SJCRH30 (cell line): Measurements from ENCODE around the gene NPTX1. TPM values are rescaled to one million over a fixed set of nuclear protein-coding genes. Genes with fewer than 3 reads are reported as not detected.
"Not testable (repeated sequence)": the region's sequence is repeated elsewhere in the genome, so short reads cannot be mapped to it uniquely, and the experiment has no call there.

Source experiments
- DNase-seq, 2 experiments: peaks; one replicate each; pipeline ENCODE4 v3.0.0-alpha.2; 2015 to 2020
- H3K27ac ChIP-seq: fragments of 250-450 bp; sonication (Bioruptor Pico); 2 replicates; pipeline ENCODE4 v1.5.1; 2020; ENCODE audit warnings: mild to moderate bottlenecking, moderate library complexity
- H3K27me3 ChIP-seq: fragments of 250-450 bp; sonication (Bioruptor Pico); 2 replicates; pipeline ENCODE4 v1.5.1; 2020; ENCODE audit warnings: mild to moderate bottlenecking, moderate library complexity
- H3K36me3 ChIP-seq: fragments of 250-450 bp; sonication (Bioruptor Pico); 2 replicates; pipeline ENCODE4 v1.5.1; 2020; ENCODE audit warnings: mild to moderate bottlenecking, moderate library complexity
- H3K4me1 ChIP-seq: fragments of 250-450 bp; sonication (Bioruptor Pico); 2 replicates; pipeline ENCODE4 v1.5.1; 2020; ENCODE audit warnings: mild to moderate bottlenecking, moderate library complexity
- H3K4me3 ChIP-seq: fragments of 250-450 bp; sonication (Bioruptor Pico); 2 replicates; pipeline ENCODE4 v1.5.1; 2020; ENCODE audit warnings: mild to moderate bottlenecking, moderate library complexity
- H3K9me3 ChIP-seq: fragments of 250-450 bp; sonication (Bioruptor Pico); replicated peaks from 2 replicates; pipeline ENCODE4 v1.5.1; 2020; ENCODE audit warnings: mild to moderate bottlenecking, moderate library complexity
- total RNA-seq: library from RNA; depleted of rRNA; stranded (reverse); fragments of >200 nt; shearing (Covaris generic); gene quantifications from 2 replicates; pipeline ENCODE4 v1.2.3, GENCODE V29; 2014

NPTX1 gene
- total RNA-seq, 1 experiment from 2014 or later: not detected

GRCh38 chr17:80511222-80512180, 35.1 kb upstream of the NPTX1 start:
- Histone ChIP-seq H3K36me3 (no peaks in the 10 kb centered on the region), H3K27me3 (peaks cover 36% of the 10 kb centered on the region), H3K4me1 (peaks cover 5% of the 10 kb centered on the region; the same call in 1 of the 2 replicates), H3K4me3 (no peak overlapping the region), H3K9me3 (no peaks in the 10 kb centered on the region), H3K27ac (no peak overlapping the region)
- no peak for DNase-seq

DNA sequence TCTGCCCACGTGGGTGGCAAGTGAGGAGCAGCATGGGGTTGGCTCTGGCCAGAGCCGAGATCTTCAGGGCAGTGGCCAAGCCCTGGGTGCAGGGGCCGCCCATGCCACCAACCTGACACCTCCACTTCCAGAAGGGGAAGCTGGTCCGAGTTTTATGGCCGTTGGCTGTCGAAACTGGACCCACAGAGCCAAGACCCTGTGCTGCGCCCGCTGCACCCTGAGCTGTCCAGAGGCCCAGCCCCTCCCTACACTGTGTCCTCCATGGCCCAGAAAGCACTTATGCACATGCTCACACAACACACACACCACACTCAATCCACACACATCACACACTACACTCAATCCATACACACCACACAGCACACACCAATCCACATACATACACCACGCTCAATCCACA, 34.4 kb upstream of the NPTX1 start:
- H3K27me3 ChIP-seq: peaks cover 37% of the 10 kb centered on the region
- H3K36me3 ChIP-seq: no peaks in the 10 kb centered on the region
- DNase-seq: no peak
- no peaks in the 10 kb centered on the region for H3K9me3 ChIP-seq
- no peak overlapping the region for H3K27ac ChIP-seq
- H3K4me1 ChIP-seq: peaks cover 5% of the 10 kb centered on the region; the same call in 1 of the 2 replicates
- no peak overlapping the region for H3K4me3 ChIP-seq

- Histone ChIP-seq H3K4me1 (peaks cover 5% of the 10 kb centered on the region; the same call in 1 of the 2 replicates), H3K27me3 (peaks cover 32% of the 10 kb centered on the region), H3K36me3 (no peaks in the 10 kb centered on the region), H3K9me3 (no peaks in the 10 kb centered on the region), H3K4me3 (no peak overlapping the region), H3K27ac (no peak overlapping the region)
- no peak for DNase-seq
Observed at GRCh38 chr17:80510132-80510531, 33.7 kb upstream of the NPTX1 start.

- Histone ChIP-seq H3K4me1 (peaks cover 5% of the 10 kb centered on the region; the same call in 1 of the 2 replicates), H3K4me3 (no peak overlapping the region), H3K36me3 (no peaks in the 10 kb centered on the region), H3K27me3 (peaks cover 27% of the 10 kb centered on the region), H3K27ac (no peak overlapping the region), H3K9me3 (no peaks in the 10 kb centered on the region)
- DNase-seq: no peak
Observed at GRCh38 chr17:80509311-80509710, 32.9 kb upstream of the NPTX1 start.

GRCh38 chr17:80507965-80508364, 31.6 kb upstream of the NPTX1 start:
- Histone ChIP-seq H3K27ac (no peak overlapping the region), H3K27me3 (peaks cover 15% of the 10 kb centered on the region), H3K4me3 (no peak overlapping the region), H3K9me3 (no peaks in the 10 kb centered on the region), H3K36me3 (no peaks in the 10 kb centered on the region), H3K4me1 (peaks cover 5% of the 10 kb centered on the region; the same call in 1 of the 2 replicates)
- DNase-seq: no peak

DNA sequence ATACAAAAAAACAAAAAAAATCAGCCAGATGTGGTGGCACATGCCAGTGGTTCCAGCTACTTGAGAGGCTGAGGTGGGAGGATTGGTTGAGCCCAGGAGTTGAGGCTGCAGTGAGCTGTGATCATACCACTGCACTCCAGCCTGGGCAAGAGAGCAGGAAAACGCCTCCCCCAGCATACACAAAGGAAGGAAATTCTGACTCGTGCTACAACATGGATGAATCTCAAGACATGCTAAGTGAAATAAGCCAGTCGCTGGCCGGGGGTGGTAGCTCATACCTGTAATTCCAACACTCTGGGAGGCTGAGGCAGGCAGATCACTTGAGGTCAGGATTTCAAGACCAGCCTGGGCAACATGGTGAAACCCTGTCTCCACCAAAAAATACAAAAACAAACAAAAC, 30.8 kb upstream of the NPTX1 start:
- H3K4me3 ChIP-seq, H3K36me3 ChIP-seq, H3K4me1 ChIP-seq, H3K9me3 ChIP-seq, H3K27ac ChIP-seq, DNase-seq: not testable (repeated sequence)
- peaks cover 13% of the 10 kb centered on the region for H3K27me3 ChIP-seq

GRCh38 chr17:80504686-80505413, 28.4 kb upstream of the NPTX1 start:
- Histone ChIP-seq H3K9me3 (no peaks in the 10 kb centered on the region), H3K27me3 (peaks cover 19% of the 10 kb centered on the region), H3K36me3 (no peaks in the 10 kb centered on the region), H3K27ac (no peak overlapping the region), H3K4me3 (no peak overlapping the region), H3K4me1 (no peaks in the 10 kb centered on the region)
- DNase-seq: no peak

- no peaks in the 10 kb centered on the region for H3K4me1 ChIP-seq
- DNase-seq: no peak
- H3K9me3 ChIP-seq: no peaks in the 10 kb centered on the region
- H3K27me3 ChIP-seq: peaks cover 24% of the 10 kb centered on the region
- no peak overlapping the region for H3K27ac ChIP-seq
- H3K4me3 ChIP-seq: no peak overlapping the region
- H3K36me3 ChIP-seq: no peaks in the 10 kb centered on the region
Observed at GRCh38 chr17:80503921-80504320, 27.5 kb upstream of the NPTX1 start.

GRCh38 chr17:80503031-80503430, 26.6 kb upstream of the NPTX1 start:
- peaks cover 31% of the 10 kb centered on the region for H3K27me3 ChIP-seq
- H3K4me1 ChIP-seq: no peaks in the 10 kb centered on the region
- H3K4me3 ChIP-seq: no peak overlapping the region
- H3K9me3 ChIP-seq: no peaks in the 10 kb centered on the region
- H3K36me3 ChIP-seq: no peaks in the 10 kb centered on the region
- H3K27ac ChIP-seq: no peak overlapping the region
- DNase-seq: no peak

DNA sequence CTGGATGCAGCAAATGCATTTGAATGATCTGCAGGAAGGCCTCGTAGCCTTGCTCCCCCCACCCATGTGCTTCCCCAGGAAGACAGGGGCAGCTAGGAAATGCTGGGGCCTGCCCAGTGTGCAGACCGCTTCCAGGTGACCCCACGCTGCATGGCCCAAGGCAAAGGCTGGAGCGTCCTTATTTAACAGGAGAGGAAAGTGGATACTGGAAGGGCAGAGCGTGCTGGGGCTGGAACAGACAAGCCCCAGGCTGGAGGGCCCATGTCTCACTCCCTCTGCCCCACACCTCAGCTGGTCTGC, 26.1 kb upstream of the NPTX1 start:
- H3K4me3 ChIP-seq: no peak overlapping the region
- no peak for DNase-seq
- no peaks in the 10 kb centered on the region for H3K9me3 ChIP-seq
- H3K36me3 ChIP-seq: no peaks in the 10 kb centered on the region
- H3K27me3 ChIP-seq: peaks cover 31% of the 10 kb centered on the region
- no peak overlapping the region for H3K27ac ChIP-seq
- no peaks in the 10 kb centered on the region for H3K4me1 ChIP-seq

DNA sequence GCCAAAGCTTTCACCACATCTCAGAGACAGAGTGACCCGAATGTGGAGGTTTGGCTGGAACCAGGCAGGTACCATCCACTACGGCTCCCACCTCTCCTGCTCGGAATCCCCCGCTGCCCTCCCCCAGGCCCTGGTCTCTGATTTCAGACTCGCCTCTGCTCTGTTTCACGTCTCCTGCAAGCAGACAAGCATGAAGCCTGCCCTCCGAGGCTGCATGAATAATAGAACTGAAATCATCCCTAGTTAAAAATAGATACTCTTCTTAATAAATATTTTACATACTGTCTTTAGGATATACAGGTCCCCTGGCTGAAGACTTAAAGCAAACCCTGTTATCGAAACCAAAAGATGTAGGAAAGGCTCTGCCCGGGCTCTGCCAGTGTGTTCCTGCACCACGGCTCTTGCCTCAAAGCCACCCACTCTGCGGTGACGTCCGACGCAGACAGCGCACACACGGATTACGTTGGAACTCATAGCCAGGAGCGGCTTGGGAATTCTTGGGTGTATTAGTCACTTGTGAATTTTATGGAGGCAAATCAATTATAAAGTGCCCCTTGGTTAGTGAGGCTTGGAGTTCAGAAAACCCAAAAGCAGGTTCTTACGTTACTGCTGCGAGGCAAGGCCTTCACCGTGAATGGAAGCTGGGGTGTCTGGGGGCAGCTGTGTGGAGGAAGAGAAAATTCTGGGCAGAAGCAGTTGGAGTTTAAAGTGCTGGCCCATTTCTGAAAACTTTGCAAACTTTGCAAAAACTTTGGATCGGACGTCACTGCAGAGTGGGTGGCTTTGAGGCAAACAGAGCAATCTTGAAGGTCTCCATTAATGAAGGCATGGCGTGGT, 25.6 kb upstream of the NPTX1 start:
- Histone ChIP-seq H3K4me3 (no peak overlapping the region), H3K27ac (no peak overlapping the region), H3K27me3 (peaks cover 31% of the 10 kb centered on the region), H3K9me3 (no peaks in the 10 kb centered on the region), H3K4me1 (no peaks in the 10 kb centered on the region), H3K36me3 (no peaks in the 10 kb centered on the region)
- peak; percentile 31 to 40 for DNase-seq

DNA sequence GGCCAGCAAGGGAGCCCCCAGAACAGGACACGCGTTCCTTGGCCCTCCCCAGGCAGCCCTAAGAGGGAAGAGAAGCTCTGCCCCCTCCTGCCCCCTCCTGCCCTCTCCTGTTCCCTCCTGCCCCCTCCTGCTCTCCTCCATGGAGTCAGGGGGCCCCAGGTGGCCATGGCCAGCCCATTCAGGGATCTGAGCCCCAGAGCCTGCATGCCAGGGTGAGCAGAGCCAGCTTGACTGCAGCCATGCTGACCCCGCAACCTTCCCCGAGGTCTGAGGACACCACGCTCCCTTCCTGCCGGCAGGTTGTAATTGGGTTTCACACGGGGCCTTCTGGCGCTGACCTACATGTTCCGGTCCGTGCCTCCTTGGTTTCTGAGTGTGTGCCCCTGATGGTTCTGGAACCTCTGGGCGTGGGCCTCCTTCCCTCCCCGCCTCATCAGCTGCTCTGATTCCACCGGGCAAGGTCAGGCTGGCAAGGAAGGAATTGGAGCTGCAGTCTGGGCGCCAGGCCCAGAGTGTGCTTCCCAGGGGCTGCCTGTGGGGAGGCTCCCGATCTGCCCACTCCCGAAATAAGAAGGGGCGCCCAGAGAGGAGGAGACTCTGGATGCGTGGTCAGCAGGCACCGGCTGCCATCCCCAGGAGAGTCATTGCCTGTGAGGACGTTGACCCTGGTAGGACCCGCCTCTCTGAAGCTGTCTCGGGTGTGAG, 23.7 kb upstream of the NPTX1 start:
- H3K4me1 ChIP-seq: no peaks in the 10 kb centered on the region
- H3K36me3 ChIP-seq: no peaks in the 10 kb centered on the region
- no peak for DNase-seq
- no peaks in the 10 kb centered on the region for H3K9me3 ChIP-seq
- H3K4me3 ChIP-seq: no peak overlapping the region
- peaks cover 26% of the 10 kb centered on the region for H3K27me3 ChIP-seq
- no peak overlapping the region for H3K27ac ChIP-seq

- Histone ChIP-seq H3K36me3 (no peaks in the 10 kb centered on the region), H3K27ac (no peak overlapping the region), H3K4me1 (no peaks in the 10 kb centered on the region), H3K27me3 (peaks cover 27% of the 10 kb centered on the region), H3K4me3 (no peak overlapping the region), H3K9me3 (no peaks in the 10 kb centered on the region)
- no peak for DNase-seq
Observed at GRCh38 chr17:80499560-80499959, 23.2 kb upstream of the NPTX1 start.

DNA sequence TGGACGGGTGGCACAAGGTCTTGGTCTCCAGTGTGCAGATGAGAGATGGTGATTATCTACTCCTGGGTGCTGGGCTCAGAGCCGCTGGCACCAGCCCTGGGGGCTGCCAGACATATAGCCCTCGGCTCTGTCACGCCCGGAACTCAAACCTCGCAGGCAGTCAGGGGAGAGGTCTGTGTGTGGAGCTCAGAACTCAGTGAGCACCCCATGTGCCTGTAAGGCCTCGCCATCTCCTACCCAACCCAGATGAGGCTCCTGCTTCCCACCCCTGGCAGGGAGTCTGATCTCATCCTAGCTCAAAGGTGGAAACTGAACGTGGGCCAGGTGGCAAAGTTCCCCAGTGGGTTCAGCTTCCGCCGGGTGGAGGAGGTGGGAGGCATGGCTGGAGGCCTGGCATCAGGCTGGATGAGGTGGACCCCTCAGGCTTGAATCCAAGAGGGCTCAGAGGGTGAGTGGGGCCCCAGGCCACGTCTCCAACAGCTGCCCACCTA, 22.6 kb upstream of the NPTX1 start:
- no peak overlapping the region for H3K4me3 ChIP-seq
- H3K36me3 ChIP-seq: no peaks in the 10 kb centered on the region
- no peaks in the 10 kb centered on the region for H3K4me1 ChIP-seq
- H3K27me3 ChIP-seq: peaks cover 33% of the 10 kb centered on the region
- no peak overlapping the region for H3K27ac ChIP-seq
- no peak for DNase-seq
- H3K9me3 ChIP-seq: no peaks in the 10 kb centered on the region
